GM06990 (cell line): ENCODE data around the gene PDE3B.
"Not testable (repeated sequence)": the region's sequence is repeated elsewhere in the genome, so short reads cannot be mapped to it uniquely, and the experiment has no call there.

Source experiments
- DNase-seq: peaks from one replicate; pipeline ENCODE4 v3.0.0-alpha.2; 2011; ENCODE audit not compliant: insufficient read length; ENCODE audit errors: extremely low read depth
- H3K27me3 ChIP-seq: replicated peaks from 2 replicates; pipeline ENCODE4 v1.6.0; 2011; ENCODE audit warnings: low read length; ENCODE audit not compliant: control insufficient read depth, insufficient read depth
- H3K36me3 ChIP-seq: 2 replicates; pipeline ENCODE4 v1.5.1; 2011; ENCODE audit warnings: low read length; ENCODE audit not compliant: control insufficient read depth, insufficient read depth
- H3K4me3 ChIP-seq: replicated peaks from 2 replicates; pipeline ENCODE4 v1.5.1; 2011; ENCODE audit warnings: low read depth, mild to moderate bottlenecking, control low read depth, low read length
- CTCF ChIP-seq: IDR thresholded peaks from 2 replicates; pipeline ENCODE4 v1.5.1; 2011; ENCODE audit warnings: low read length, control low read depth, mild to moderate bottlenecking, inconsistent platforms; ENCODE audit not compliant: insufficient read depth, poor library complexity, severe bottlenecking

PDE3B gene

GRCh38 chr11:14650064-14650463 is 6.5 kb downstream of the PDE3B start:
- Histone ChIP-seq H3K4me3 (no peak overlapping the region), H3K27me3 (no peaks in the 10 kb centered on the region; the same call in 1 of the 2 replicates), H3K36me3 (no peaks in the 10 kb centered on the region)
- no peak for TF ChIP-seq CTCF
- DNase-seq: no peak

DNA sequence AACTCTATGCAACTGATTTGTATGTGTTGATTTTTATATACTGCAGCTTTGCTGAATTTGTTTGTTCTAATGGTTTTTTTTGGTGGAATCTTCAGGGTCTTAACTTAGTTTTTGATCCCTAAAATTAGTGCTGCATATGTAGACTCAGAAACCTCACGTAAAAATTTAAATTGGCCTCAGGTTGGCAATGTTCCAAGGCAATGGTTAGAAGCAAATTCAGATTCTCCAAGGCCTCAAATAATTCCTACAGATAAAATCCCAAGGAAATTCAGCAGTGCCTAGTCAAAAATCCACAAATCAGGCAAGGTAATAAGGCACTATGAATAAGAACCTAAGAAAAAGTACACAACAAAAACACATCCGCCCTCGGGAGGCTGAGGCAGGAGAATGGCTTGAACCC is 9.5 kb downstream of the PDE3B start:
- H3K4me3 ChIP-seq: no peak overlapping the region
- DNase-seq: no peak
- H3K27me3 ChIP-seq: no peaks in the 10 kb centered on the region
- TF ChIP-seq CTCF: no peak
- H3K36me3 ChIP-seq: no peaks in the 10 kb centered on the region

- Histone ChIP-seq H3K36me3 (no peaks in the 10 kb centered on the region), H3K4me3 (no peak overlapping the region), H3K27me3 (no peaks in the 10 kb centered on the region)
- DNase-seq: no peak
- no peak for TF ChIP-seq CTCF
Measured at GRCh38 chr11:14655435-14655834, 11.8 kb downstream of the PDE3B start.

DNA sequence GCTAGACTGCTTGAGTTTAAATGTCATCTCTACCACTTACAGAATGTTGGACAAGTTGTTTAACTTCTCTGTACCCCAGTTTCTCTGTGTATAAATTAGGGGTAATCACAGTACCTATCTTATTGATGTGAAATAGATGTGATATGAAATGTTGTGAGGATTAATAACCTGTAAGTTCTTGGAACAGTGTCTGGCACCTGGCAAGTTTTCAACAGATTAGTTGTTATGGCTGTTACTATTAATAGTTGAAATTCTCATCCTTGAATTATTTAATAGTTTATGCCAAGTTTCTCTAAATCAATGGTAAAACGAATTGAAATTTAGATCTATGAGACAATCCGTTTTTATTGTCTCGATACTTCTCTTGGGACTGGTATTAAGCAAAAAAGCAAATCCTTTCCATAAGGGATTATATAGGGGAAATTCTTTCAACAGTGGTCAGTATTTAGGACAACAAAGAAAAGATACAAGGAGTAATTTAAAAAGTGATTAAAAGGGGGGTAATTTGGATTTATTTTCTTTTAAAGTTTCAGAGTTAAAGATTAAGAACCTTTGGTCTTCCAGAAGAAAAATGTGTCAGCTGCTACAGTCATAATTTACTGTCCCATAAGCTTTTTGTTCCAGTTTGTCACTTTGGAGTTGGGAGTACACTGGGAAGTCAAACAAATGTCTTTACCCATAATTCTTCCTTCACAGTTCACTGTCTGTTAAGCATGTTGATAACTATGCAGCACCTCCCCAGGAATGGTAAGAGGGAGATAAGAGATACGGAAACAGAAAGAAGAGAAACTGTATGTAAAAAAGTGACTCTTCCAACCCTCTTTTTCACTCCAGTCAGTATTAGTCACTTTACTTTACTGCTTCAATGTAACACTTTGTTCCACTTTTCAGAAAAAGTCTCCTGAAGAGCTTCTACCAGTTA is 13.2 kb downstream of the PDE3B start:
- DNase-seq: no peak
- H3K27me3 ChIP-seq: no peaks in the 10 kb centered on the region
- H3K4me3 ChIP-seq: no peak overlapping the region
- H3K36me3 ChIP-seq: no peaks in the 10 kb centered on the region
- no peak for TF ChIP-seq CTCF

DNA sequence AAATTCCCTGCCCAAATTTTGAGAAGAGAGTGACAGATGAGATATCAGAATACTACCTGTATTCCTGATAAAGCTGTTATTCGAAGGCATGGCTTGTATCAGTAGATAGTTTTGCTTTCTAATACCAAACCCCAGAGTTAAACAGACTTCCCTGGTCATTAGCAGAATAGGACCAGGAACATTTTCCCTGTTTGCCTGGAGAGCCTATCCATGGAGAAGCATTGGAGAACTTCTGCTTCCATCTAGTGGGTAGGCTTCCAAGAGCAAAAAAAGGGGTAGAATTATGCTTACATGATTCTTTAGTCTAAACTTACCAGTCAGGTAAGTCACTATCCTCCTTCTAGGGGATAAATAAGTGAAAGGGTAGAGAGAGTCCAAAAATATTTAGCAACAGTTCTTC is 14.2 kb downstream of the PDE3B start:
- TF ChIP-seq CTCF: no peak
- no peak for DNase-seq

GRCh38 chr11:14664926-14665325 is 21.3 kb downstream of the PDE3B start:
- DNase-seq, H3K36me3 ChIP-seq, H3K27me3 ChIP-seq, H3K4me3 ChIP-seq: not testable (repeated sequence)

More for the DNA sequence above, 14.2 kb downstream of the PDE3B start:
- Histone ChIP-seq H3K36me3 (no peaks in the 10 kb centered on the region), H3K27me3 (no peaks in the 10 kb centered on the region), H3K4me3 (no peak overlapping the region)

GRCh38 chr11:14667329-14667728 is 23.7 kb downstream of the PDE3B start:
- H3K4me3 ChIP-seq, DNase-seq, H3K27me3 ChIP-seq, H3K36me3 ChIP-seq: not testable (repeated sequence)
